Sigmoid colon (tissue), 4 donors: ENCODE results near the gene AMOTL2.

Source experiments
- EP300 ChIP-seq, 4 donors: sonication (generic); formaldehyde crosslinking; IDR thresholded peaks; one replicate each; pipeline ENCODE4 v1.6.1; 2017; ENCODE audit warnings: antibody characterized with exemption in 4 of 4
- POLR2A ChIP-seq, 2 donors: fragments of 450-650 bp; IDR thresholded peaks; one replicate each; pipeline ENCODE4 v1.6.1; 2016; ENCODE audit warnings: antibody characterized with exemption in 2 of 2, mild to moderate bottlenecking in 2 of 2, moderate library complexity in 2 of 2
- TF ChIP-seq, protein P1 (sequence below), 4 experiments: fragments of 450-650 bp in 3 of 4; fragments of 200-600 bp in 1 of 4; IDR thresholded peaks; one replicate each; pipeline ENCODE4 v1.5.1; 2016 to 2019; ENCODE audit warnings: antibody characterized with exemption in 4 of 4, mild to moderate bottlenecking in 3 of 4, moderate library complexity in 2 of 4

- TF ChIP-seq, protein P1, sequence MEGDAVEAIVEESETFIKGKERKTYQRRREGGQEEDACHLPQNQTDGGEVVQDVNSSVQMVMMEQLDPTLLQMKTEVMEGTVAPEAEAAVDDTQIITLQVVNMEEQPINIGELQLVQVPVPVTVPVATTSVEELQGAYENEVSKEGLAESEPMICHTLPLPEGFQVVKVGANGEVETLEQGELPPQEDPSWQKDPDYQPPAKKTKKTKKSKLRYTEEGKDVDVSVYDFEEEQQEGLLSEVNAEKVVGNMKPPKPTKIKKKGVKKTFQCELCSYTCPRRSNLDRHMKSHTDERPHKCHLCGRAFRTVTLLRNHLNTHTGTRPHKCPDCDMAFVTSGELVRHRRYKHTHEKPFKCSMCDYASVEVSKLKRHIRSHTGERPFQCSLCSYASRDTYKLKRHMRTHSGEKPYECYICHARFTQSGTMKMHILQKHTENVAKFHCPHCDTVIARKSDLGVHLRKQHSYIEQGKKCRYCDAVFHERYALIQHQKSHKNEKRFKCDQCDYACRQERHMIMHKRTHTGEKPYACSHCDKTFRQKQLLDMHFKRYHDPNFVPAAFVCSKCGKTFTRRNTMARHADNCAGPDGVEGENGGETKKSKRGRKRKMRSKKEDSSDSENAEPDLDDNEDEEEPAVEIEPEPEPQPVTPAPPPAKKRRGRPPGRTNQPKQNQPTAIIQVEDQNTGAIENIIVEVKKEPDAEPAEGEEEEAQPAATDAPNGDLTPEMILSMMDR (IDR thresholded peaks at IDR 0.05), result no peak
- TF ChIP-seq POLR2A (IDR thresholded peaks at IDR 0.05), result no peak
- no peak for TF ChIP-seq EP300 (IDR thresholded peaks at IDR 0.05)
Measured at GRCh38 chr3:134338201-134338512, 36.1 kb downstream of the AMOTL2 start.
